Measurements from ENCODE around the gene EFCAB8.

DNA sequence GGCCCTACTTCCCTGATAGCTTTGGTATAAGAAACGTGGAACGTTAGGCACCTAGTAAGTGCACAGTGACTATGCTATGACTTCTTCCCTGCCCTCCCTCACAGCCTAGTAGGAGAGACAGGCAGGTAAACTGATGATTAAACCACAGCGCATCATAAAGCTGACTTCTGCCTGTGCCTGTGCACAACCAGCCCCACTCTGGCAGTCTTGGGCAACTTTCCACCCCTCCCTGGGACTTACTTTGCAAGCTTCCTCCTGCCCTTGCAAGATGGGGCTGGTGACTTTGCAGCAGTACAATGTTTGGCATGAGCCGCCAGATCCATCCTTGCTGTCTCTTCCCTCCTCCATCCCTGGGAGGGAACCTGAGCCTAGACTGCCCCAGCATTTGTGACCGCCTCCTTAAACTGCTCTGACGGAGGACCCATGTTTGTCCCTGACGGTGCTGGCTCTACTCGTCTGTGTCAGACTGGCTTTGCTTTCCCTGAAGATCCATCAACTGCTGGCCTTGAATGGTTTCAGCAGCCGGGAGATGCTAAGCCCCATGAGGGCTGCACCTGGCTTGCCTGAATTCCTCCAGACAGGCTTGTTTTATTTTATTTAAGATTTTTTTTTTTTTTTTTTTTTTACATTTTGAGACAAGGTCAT, 36.1 kb downstream of the EFCAB8 start:
- TF ChIP-seq, protein P1, sequence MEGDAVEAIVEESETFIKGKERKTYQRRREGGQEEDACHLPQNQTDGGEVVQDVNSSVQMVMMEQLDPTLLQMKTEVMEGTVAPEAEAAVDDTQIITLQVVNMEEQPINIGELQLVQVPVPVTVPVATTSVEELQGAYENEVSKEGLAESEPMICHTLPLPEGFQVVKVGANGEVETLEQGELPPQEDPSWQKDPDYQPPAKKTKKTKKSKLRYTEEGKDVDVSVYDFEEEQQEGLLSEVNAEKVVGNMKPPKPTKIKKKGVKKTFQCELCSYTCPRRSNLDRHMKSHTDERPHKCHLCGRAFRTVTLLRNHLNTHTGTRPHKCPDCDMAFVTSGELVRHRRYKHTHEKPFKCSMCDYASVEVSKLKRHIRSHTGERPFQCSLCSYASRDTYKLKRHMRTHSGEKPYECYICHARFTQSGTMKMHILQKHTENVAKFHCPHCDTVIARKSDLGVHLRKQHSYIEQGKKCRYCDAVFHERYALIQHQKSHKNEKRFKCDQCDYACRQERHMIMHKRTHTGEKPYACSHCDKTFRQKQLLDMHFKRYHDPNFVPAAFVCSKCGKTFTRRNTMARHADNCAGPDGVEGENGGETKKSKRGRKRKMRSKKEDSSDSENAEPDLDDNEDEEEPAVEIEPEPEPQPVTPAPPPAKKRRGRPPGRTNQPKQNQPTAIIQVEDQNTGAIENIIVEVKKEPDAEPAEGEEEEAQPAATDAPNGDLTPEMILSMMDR (conservative IDR thresholded peaks at IDR 0.05; ENCODE audit: low read length) = no peak
- TF ChIP-seq EZH2phosphoT487 (IDR thresholded peaks at IDR 0.05; ENCODE audit: borderline replicate concordance, low read depth, low read length) = no peak

All from OCI-LY7 (cell line).